ENCODE measurements around the gene DNAH2. TPM values are rescaled to one million over a fixed set of nuclear protein-coding genes. Genes with fewer than 3 reads are reported as not detected.

Gene DNAH2
- total RNA-seq, 1 experiment from 2014 or later: not detected

DNA sequence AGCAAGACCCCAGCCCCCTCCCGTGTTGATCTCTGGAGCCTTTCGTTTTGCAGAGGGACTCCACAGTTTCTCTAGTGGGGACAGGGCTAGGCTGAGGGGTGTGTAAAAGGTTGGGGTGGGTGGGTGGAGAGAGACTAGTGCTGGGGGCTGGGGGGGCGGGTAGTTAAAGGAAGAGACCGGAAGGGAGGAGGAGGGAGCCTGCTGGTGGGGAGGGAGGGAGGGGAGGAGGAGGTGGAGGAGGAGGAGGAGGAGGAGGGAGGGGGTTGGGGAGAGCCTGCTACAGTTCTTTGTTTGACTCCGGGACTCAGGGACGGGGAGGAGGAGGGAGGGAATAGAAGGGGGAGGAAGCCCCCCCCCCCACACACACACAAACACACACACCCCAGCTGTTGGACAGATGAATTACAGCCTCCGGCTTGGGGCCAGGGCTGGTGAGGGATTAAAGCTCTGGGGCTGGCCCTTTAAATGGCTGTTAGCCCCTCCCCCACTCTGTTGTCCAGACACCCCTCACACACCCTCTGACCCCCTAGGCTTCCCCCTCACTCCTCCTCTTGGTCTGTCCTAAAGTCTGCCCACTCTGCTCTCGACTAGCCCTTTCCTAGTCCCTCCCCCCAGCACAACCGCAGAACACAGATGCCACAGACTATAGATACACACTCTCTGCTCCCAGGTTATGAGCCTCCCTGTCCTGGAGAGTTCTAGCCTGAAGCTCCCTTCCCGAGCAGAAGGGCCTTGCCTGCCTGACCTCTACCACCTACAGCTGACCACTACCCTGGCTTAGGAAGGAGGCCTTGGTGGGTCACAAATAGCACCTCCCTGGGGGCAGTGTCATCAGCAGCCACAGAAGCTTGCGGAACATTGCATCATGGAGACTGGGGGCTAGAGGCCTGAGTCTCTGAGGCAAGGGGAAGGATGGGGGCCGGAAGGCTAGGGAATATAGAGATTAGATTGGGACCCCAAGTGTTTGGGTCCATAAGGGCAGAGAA is 120.8 kb downstream of the DNAH2 start:
- DNase-seq (ENCODE audit: low spot score): no peak

DNA sequence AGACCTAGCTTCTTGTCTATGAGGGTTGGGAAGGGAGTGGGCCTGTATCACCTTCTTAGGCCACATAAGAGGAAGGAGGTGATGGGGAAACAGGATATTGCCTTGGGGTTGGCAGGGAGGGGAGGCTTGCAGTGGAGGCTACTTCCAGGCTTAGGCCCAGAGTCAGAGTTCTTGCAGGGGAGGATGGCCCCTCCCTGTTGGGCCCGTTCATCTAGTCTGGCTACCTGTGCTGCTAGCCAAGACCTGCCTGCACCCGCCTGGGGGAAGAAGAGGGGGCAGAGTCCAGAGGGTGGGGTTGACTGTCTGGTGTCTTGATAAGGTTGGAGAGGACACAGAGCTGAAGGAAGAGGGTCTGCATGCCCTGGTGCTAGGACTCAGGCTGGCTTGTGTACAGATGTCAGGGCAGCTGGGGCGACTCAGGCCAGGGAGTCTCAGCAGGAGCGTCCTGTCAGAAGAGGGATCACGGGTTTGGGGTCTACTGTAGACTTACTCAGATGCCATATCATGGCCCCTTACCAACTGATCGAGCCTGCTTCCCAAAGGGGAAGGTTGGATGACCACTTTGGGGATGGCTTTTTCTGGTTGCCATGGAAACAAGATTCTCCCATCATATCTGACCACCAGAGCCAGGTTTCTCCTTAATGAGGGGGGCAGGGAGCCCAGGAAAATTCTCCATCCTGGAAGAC is 121.8 kb downstream of the DNAH2 start:
- no peak for DNase-seq (ENCODE audit: low spot score)

DNA sequence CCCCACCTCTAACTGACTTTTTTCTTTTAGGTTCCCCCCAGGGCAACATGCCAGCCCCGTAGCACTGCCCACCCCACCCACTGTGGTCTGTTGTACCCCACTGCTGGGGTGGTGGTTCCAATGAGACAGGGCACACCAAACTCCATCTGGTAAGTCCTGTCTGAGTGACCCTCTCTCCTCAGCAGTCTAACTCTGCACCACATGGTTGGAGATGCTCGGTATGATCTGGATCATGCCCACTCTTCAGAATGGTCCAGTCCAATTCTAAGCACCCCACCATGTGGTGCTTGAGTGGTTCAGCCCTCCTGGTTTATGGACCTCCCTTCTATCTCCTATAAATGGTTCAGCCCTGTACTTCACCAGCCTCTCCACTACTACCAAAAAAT is 122.3 kb downstream of the DNAH2 start:
- peak; percentile 30 for DNase-seq (ENCODE audit: low spot score)

DNA sequence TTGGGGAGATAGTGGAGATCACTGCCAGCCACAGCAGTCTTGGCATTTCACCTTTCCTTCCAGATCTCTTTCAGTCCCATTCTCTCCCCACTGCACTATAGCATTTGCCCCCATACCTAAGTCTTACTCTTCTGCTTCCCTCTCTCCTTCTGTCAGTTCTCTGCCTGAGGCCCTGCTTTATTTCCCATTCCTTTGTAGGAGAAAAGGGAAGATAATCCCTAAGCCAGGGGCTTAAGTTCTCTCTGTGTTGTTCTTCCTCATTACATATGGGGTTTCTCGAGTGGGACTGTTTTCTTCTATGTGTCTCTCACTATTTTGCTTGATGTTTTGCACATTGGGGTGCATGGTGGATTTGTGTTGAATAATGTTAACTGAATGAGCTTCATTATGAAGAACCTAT is 122.9 kb downstream of the DNAH2 start:
- no peak for DNase-seq (ENCODE audit: low spot score)

DNA sequence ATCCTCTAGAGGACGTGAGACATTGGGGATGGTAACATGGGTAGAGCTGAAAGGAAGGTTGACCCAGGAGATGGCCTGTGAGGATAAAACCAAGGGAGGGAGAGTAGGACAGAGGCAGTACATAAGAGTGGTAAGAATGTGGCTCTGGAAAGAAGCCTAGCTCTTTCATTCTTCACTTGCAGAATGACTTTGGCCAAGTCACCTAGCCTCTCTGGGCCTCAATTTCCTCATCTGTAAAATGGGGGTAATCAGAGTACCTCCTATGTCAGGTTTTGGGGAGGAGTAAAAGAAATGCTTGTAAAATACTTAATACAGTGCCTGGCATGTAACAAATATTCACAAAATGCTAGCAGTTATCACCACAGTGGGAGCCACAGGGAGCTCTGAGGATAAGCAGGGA is 123.3 kb downstream of the DNAH2 start:
- no peak for DNase-seq (ENCODE audit: low spot score)

DNA sequence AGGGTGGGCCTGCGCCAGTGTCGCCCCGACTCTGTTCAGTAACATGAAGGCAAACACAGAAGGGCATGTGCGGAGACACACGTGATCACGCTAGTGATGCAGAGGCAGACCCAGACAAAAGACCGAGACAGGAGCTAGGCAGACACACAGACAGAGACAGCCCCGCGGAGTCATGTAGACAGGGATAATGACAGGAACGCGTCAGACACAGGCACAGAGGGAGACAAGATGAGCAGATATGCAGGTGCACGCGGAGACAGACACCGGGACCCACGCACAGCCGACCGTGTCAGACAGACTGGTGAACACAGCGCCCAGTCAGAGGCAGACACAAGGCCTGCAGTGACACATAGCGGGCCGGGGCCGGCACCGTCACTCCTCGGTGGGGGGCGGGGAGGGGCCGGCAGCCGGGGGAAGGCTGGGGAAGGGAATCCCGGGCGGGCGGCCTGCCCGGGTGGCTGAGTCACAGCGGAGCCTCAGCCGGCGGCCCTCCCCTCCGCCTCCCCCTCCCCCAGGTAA is 123.9 kb downstream of the DNAH2 start:
- peak; percentile 64 for DNase-seq (ENCODE audit: low spot score)

DNA sequence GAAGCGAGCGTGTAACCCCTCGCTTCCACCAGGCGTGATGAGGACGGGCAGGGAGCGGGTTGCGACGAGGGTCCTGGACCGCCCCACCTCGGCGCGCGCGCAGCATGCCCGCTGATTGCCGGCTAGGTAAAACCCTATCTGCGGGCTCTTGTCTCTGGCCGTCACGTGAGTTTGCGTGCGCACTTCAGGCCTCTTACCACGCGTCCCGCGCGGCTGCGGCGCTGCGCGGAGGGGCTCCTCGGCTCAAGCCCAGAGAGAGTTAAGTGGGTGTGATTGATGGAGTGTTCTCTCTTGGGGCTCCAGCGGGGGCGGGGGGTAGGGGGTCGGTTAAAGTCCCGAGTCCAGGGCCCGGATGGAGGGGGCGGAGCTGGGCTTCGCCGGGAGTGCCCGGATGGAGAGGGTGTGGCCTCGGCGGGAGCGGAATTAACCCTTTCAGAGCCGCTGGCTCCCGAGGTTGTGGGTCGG is 124.4 kb downstream of the DNAH2 start:
- peak; percentile 81 for DNase-seq (ENCODE audit: low spot score)

DNA sequence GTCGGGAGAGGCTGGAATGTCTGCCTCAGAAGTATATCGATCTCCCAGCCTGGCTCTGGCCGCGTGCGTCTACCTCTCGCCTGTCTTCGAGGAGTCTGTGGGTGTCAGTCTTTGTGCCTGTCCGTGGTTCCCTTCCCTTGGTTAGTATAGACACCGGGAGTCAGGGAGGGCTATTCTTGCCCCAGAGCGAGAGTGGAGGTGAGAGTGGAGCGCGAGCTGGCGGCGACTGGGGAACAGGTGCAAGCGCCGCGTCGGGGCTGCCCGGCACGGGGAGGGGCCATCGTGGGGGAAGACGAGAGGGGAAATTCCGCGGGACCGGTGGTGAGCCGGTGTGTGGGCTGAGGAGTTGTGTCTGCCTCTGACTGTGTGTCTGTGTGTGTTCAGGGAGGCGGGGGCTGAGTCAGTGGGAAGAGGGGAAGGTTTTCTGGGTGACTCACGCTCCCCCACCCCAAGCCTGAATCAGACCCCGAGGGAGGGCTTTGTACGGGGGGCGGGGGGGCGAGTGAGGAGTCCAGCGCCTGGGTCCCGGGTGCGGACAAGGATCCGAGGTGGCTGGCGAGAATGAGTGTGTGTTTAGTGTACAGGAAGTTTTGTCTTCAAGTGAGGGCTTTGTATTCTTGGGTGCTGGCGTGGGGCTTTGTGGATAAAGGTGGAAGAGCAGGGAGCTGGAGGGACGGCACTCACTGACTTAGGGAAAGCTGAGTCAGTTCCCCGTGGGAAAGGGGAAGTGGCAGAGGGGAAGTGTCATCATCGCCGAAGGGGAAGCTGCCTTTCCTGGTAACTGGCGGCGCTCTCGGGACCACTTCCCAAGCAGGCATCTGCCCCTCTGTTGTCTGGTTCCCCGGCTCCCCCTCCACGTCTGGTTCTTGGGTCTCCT is 125.1 kb downstream of the DNAH2 start:
- peak; percentile 55 for DNase-seq (ENCODE audit: low spot score)

DNA sequence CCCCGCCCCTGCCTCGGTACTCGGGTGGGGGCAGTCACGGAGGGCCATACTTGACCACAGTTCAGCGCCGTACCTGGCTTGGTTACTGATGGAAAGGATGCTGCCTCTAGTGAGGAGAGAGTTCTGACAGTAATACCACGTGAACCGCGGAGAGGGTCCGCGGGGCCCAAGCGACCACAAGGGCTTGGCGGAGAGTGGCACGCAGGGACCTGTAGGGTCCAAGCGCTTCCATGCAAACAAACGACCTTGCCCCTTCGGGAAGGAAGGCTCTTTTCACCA is 125.7 kb downstream of the DNAH2 start:
- DNase-seq (ENCODE audit: low spot score): no peak

DNA sequence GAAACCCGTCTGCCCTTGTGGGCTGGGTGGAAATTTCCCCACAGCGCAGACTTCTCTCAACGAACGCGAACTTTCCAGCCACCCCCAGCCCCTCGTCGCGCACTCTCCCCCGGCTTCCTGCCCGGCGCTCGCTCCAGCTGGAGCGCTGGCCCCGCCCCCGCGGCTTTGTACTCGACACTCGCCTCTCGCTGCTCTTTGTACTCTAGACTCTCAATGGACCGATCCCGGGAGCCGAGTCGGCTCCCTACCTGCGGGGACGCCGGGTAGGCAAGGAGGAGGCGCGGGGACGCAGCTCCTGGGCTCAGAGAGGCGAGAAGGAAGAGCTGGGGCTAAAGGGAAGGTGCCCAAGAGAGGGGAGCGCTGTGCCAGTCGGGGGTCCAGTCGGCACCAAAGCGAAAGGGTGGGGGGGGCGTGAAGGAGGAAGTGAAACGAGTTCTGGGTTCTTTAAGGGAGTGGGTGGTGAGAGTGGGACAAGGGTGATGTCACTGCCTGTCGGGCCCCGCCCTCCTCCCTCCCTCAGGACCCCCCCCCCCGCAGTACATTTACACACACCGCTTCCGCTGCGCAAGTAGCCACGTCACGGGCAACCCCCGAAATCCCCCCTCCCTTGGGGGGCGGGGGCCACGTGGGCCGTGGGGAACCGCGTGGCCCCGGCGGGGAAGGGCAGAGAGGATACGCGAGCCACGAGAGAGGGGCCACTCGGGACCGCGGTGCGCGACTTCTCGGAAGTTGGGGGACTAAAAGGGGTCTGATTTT is 126.2 kb downstream of the DNAH2 start:
- DNase-seq (ENCODE audit: low spot score): peak; percentile 80

DNA sequence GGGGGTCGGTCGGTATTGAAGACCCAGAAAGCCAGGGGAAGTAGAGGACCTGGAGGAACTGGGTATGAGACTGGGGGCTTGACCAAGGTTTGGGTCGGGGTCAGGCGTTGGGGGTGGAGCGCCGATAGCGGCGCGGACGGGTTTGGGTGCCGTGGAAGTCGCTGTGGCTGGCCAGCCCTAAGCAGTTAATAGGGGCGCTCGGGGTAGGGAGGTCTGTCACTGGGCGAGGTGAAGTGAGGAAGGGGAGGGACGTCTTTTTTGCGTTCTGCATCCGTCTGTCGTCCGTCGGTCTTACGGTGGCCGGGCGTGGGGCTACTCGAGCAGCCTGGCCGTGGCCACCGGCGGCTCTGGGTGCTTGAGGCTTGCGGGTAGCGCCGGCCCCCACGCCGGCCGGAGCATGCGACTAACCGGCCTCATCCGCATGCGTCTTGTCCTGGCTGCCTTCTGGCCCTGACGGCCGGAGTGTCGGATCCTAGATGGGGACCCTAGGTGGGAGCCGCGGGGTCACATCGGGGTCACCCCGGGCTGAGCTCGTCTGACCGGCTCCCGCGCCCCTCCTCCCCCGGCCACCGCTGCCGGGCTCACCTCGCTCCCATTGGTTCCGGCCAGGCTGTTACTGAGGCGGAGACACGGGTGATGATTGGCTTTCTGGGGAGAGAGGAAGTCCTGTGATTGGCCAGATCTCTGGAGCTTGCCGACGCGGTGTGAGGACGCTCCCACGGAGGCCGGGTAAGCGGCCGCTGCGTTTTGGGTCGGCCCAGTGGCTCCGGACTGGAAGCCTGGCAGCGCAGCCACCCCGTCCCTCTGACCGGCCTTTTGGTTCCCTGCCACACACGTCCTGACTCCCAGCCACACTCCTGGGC is 127.0 kb downstream of the DNAH2 start:
- peak; percentile 86 for DNase-seq (ENCODE audit: low spot score)

DNA sequence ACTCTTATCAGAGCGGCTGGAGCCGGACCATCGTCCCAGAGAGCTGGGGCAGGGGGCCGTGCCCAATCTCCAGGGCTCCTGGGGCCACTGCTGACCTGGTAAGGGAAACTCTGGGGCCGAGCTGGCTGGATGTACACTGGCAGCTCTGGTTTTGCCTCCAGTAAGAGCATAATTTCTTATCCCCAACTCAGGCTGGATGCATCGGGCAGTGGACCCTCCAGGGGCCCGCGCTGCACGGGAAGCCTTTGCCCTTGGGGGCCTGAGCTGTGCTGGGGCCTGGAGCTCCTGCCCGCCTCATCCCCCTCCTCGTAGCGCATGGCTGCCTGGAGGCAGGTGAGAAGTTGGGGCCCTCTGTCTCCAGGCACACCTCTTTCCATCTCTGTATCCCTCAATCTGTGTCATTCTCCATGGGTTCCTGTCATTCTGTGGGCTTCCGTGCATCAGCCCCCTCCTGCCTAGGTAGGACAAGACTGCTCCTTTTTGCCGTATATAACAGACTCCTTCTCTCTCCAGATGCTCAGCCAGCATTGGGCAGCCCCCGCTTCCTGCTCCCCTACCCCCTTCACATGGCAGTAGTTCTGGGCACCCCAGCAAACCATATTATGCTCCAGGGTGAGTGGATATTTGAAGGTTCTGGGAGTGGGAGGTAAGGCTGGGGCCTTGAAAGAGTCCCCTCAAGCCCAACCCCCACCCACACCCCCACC is 128.0 kb downstream of the DNAH2 start:
- DNase-seq (ENCODE audit: low spot score): no peak

DNA sequence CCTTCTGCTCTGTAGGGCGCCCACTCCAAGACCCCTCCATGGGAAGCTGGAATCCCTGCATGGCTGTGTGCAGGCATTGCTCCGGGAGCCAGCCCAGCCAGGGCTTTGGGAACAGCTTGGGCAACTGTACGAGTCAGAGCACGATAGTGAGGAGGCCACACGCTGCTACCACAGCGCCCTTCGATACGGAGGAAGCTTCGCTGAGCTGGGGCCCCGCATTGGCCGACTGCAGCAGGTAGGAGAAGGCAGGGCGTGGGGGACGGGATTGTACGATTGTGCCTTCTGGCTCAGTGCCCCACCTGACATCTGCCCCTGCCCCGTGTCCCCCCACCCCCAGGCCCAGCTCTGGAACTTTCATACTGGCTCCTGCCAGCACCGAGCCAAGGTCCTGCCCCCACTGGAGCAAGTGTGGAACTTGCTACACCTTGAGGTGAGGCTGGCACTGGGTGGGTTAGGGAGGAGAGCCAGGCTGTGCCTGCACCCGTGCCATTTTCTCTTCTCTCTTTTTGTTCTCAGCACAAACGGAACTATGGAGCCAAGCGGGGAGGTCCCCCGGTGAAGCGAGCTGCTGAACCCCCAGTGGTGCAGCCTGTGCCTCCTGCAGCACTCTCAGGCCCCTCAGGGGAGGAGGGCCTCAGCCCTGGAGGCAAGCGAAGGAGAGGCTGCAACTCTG is 128.7 kb downstream of the DNAH2 start:
- DNase-seq (ENCODE audit: low spot score): no peak

DNA sequence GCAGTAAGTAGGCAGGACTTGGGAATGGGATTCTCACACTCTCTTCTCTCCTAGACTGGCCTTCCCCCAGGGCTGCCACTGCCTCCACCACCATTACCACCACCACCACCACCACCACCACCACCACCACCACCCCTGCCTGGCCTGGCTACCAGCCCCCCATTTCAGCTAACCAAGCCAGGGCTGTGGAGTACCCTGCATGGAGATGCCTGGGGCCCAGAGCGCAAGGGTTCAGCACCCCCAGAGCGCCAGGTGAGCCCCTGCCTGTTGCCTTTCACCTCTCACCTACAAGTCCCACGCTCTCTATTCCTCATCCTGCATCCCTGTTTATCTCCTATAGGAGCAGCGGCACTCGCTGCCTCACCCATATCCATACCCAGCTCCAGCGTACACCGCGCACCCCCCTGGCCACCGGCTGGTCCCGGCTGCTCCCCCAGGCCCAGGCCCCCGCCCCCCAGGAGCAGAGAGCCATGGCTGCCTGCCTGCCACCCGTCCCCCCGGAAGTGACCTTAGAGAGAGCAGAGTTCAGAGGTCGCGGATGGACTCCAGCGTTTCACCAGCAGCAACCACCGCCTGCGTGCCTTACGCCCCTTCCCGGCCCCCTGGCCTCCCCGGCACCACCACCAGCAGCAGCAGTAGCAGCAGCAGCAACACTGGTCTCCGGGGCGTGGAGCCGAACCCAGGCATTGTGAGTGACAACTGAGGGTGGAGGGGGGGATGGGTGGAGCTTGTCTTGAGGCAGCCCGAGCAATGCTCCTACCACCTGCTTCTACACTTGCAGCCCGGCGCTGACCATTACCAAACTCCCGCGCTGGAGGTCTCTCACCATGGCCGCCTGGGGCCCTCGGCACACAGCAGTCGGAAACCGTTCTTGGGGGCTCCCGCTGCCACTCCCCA is 129.5 kb downstream of the DNAH2 start:
- DNase-seq (ENCODE audit: low spot score): no peak

DNA sequence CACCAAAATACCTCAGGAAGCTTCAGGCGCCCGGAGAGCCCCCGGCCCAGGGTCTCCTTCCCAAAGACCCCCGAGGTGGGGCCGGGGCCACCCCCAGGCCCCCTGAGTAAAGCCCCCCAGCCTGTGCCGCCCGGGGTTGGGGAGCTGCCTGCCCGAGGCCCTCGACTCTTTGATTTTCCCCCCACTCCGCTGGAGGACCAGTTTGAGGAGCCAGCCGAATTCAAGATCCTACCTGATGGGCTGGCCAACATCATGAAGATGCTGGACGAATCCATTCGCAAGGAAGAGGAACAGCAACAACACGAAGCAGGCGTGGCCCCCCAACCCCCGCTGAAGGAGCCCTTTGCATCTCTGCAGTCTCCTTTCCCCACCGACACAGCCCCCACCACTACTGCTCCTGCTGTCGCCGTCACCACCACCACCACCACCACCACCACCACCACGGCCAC is 130.6 kb downstream of the DNAH2 start:
- no peak for DNase-seq (ENCODE audit: low spot score)

DNA sequence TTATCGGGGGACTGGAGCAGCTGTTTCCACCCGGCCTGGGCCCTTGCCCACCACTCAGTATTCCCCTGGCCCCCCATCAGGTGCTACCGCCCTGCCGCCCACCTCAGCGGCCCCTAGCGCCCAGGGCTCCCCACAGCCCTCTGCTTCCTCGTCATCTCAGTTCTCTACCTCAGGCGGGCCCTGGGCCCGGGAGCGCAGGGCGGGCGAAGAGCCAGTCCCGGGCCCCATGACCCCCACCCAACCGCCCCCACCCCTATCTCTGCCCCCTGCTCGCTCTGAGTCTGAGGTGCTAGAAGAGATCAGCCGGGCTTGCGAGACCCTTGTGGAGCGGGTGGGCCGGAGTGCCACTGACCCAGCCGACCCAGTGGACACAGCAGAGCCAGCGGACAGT is 131.2 kb downstream of the DNAH2 start:
- no peak for DNase-seq (ENCODE audit: low spot score)

DNA sequence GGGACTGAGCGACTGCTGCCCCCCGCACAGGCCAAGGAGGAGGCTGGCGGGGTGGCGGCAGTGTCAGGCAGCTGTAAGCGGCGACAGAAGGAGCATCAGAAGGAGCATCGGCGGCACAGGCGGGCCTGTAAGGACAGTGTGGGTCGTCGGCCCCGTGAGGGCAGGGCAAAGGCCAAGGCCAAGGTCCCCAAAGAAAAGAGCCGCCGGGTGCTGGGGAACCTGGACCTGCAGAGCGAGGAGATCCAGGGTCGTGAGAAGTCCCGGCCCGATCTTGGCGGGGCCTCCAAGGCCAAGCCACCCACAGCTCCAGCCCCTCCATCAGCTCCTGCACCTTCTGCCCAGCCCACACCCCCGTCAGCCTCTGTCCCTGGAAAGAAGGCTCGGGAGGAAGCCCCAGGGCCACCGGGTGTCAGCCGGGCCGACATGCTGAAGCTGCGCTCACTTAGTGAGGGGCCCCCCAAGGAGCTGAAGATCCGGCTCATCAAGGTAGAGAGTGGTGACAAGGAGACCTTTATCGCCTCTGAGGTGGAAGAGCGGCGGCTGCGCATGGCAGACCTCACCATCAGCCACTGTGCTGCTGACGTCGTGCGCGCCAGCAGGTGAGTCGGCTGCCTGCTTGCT is 131.7 kb downstream of the DNAH2 start:
- DNase-seq (ENCODE audit: low spot score): no peak

All from HT-29 (cell line).